ENCODE results near the gene RBFA.
A peak's percentile ranks its signal among the peaks of the same experiment; 100 is the strongest.

Gene RBFA

GRCh38 chr18:80034068-80034851 lies at the start of gene RBFA:
Gene RBFA (plus strand): TSS chr18:80034434. CDS start chr18:80034496, 62 bp downstream.
- H3K27me3 ChIP-seq (replicated peaks) = no peaks in the 10 kb centered on the region
- in situ Hi-C loops (cut with HindIII; ENCODE audit: low pct_ligation_motif_present, low sequenced_read_pairs) = no loop called here
- H3K36me3 ChIP-seq (replicated peaks) = no peaks in the 10 kb centered on the region
- DNase-seq = peak; percentile 96
- peak within 1 kb of the TSS; percentile 77 for H3K27ac ChIP-seq
- TF ChIP-seq, protein P1, sequence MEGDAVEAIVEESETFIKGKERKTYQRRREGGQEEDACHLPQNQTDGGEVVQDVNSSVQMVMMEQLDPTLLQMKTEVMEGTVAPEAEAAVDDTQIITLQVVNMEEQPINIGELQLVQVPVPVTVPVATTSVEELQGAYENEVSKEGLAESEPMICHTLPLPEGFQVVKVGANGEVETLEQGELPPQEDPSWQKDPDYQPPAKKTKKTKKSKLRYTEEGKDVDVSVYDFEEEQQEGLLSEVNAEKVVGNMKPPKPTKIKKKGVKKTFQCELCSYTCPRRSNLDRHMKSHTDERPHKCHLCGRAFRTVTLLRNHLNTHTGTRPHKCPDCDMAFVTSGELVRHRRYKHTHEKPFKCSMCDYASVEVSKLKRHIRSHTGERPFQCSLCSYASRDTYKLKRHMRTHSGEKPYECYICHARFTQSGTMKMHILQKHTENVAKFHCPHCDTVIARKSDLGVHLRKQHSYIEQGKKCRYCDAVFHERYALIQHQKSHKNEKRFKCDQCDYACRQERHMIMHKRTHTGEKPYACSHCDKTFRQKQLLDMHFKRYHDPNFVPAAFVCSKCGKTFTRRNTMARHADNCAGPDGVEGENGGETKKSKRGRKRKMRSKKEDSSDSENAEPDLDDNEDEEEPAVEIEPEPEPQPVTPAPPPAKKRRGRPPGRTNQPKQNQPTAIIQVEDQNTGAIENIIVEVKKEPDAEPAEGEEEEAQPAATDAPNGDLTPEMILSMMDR (IDR thresholded peaks at IDR 0.05; ENCODE audit: low read depth, low read length, missing control alignments) = peak; percentile 57
- H3K4me3 ChIP-seq (ENCODE audit: low read depth, low read length) = peak within 1 kb of the TSS; percentile 83

- Histone ChIP-seq H3K27me3 (replicated peaks) (no peaks in the 10 kb centered on the region), H3K27ac (no peak overlapping the region), H3K4me3 (ENCODE audit: low read depth, low read length) (no peak overlapping the region), H3K36me3 (replicated peaks) (peaks cover 4% of the 10 kb centered on the region)
- DNase-seq = no peak
- in situ Hi-C loops (cut with HindIII; ENCODE audit: low pct_ligation_motif_present, low sequenced_read_pairs) = no loop called here
- TF ChIP-seq, protein P1 (IDR thresholded peaks at IDR 0.05; ENCODE audit: low read depth, low read length, missing control alignments) = no peak
Observed at GRCh38 chr18:79985172-79985571, 49.1 kb upstream of the RBFA start.

DNA sequence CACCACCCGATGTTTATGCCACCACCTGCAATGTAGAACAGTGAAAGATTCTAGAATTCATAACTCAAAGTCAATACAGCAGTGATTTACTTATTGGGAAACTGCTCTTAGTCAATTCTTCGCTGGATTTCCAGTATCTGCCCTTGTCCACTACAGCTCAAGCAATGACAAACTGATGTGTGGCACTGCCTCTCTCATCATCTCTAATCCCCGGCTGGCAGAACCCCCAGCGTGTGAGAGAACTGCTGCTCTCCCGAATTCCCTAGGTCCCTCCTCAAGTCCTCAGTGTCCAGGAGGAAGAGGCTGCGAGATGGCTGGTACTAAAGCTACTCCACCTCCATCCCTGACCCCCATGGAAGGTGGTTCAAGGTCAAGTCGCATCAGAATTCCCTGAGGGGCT lies 47.5 kb upstream of the RBFA start:
- peak overlapping the region; percentile 79 for H3K4me3 ChIP-seq (ENCODE audit: low read depth, low read length)
- in situ Hi-C loops (cut with HindIII; ENCODE audit: low pct_ligation_motif_present, low sequenced_read_pairs) = no loop called here
- no peaks in the 10 kb centered on the region for H3K27me3 ChIP-seq (replicated peaks)
- H3K27ac ChIP-seq = no peak overlapping the region
- peaks cover 4% of the 10 kb centered on the region for H3K36me3 ChIP-seq (replicated peaks)
- TF ChIP-seq, protein P1 (IDR thresholded peaks at IDR 0.05; ENCODE audit: low read depth, low read length, missing control alignments) = no peak
- no peak for DNase-seq

- TF ChIP-seq, protein P1 (IDR thresholded peaks at IDR 0.05; ENCODE audit: low read depth, low read length, missing control alignments) = no peak
- Histone ChIP-seq H3K27ac (peak overlapping the region; percentile 80), H3K36me3 (replicated peaks) (peaks cover 4% of the 10 kb centered on the region), H3K4me3 (ENCODE audit: low read depth, low read length) (peak overlapping the region; percentile 79), H3K27me3 (replicated peaks) (no peaks in the 10 kb centered on the region)
- in situ Hi-C loops (cut with HindIII; ENCODE audit: low pct_ligation_motif_present, low sequenced_read_pairs) = no loop called here
- DNase-seq = no peak
Observed at GRCh38 chr18:79987566-79987965, 46.7 kb upstream of the RBFA start.

DNA sequence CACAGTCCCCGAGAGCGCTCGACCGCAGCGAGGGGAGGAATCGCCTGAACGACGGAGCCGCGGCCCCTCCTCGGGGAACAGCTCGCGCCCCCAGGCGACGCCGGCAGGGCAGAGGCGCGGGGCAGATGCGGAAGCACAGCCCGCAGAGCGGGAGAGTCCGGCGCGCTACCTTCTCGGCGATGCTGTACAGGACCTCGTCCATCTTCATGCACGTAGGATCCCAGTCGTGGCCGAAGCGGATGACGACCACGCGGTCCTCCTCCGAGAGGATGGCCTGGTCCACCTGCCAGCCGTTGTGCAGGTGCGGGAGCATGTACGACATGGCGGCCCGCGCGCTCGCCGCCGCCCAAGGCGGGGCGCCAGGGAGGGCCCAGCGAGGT lies 46.2 kb upstream of the RBFA start:
- peak; percentile 18 for DNase-seq
- TF ChIP-seq, protein P1 (IDR thresholded peaks at IDR 0.05; ENCODE audit: low read depth, low read length, missing control alignments) = peak; percentile 42
- peak overlapping the region; percentile 80 for H3K27ac ChIP-seq
- in situ Hi-C loops (cut with HindIII; ENCODE audit: low pct_ligation_motif_present, low sequenced_read_pairs) = no loop called here
- H3K27me3 ChIP-seq (replicated peaks) = no peaks in the 10 kb centered on the region
- peak overlapping the region; percentile 79 for H3K4me3 ChIP-seq (ENCODE audit: low read depth, low read length)
- peaks cover 3% of the 10 kb centered on the region for H3K36me3 ChIP-seq (replicated peaks)
